ENCODE results near the gene TTC31.

TTC31 gene

GRCh38 chr2:74505448-74506246 is 22.8 kb downstream of the TTC31 start:
- no peak for DNase-seq

- DNase-seq: peak; percentile 95
Measured at GRCh38 chr2:74507145-74507925, 24.5 kb downstream of the TTC31 start, which contains the start of gene PCGF1. TSS of gene PCGF1 (minus strand) at chr2:74507695. CDS start at chr2:74507668, 27 bp downstream.

GRCh38 chr2:74507926-74508520 is 25.1 kb downstream of the TTC31 start:
- peak; percentile 51 for DNase-seq

- no peak for DNase-seq
Measured at GRCh38 chr2:74510272-74510671, 27.4 kb downstream of the TTC31 start.

GRCh38 chr2:74511104-74511989 is 28.5 kb downstream of the TTC31 start:
- DNase-seq: no peak

GRCh38 chr2:74512744-74513604 is 30.1 kb downstream of the TTC31 start:
- no peak for DNase-seq

- DNase-seq: peak; percentile 16
Measured at GRCh38 chr2:74513605-74514367, 30.9 kb downstream of the TTC31 start.

GRCh38 chr2:74514368-74515270 is 31.7 kb downstream of the TTC31 start, which contains the start of gene TLX2:
TSS of gene TLX2 (plus strand) at chr2:74514450. CDS start at chr2:74514807, 357 bp downstream.
- DNase-seq: no peak

GRCh38 chr2:74515271-74515980 is 32.5 kb downstream of the TTC31 start:
- DNase-seq: no peak

- no peak for DNase-seq
Measured at GRCh38 chr2:74515981-74516633, 33.2 kb downstream of the TTC31 start.

- no peak for DNase-seq
Measured at GRCh38 chr2:74516650-74517049, 33.8 kb downstream of the TTC31 start.

- DNase-seq: no peak
Measured at GRCh38 chr2:74522516-74522915, 39.6 kb downstream of the TTC31 start.

GRCh38 chr2:74524005-74524404 is 41.1 kb downstream of the TTC31 start:
- no peak for DNase-seq

GRCh38 chr2:74524955-74525716 is 42.3 kb downstream of the TTC31 start:
- DNase-seq: no peak

- DNase-seq: peak; percentile 9
Measured at GRCh38 chr2:74525717-74526648, 43.1 kb downstream of the TTC31 start, which contains the start of gene DQX1. TSS of gene DQX1 (minus strand) at chr2:74526231. CDS start at chr2:74525729, 502 bp downstream.

GRCh38 chr2:74526649-74527230 is 43.9 kb downstream of the TTC31 start:
- DNase-seq: no peak

All from NCI-H1105 treated with DMSO at 0.1 percent for 48 hours (cell line).